Ishikawa (cell line): ENCODE measurements around the gene ITCH.
A peak's percentile ranks its signal among the peaks of the same experiment; 100 is the strongest.

Experiments
- CEBPB ChIP-seq: IDR thresholded peaks from 2 replicates; pipeline ENCODE4 v1.6.1; 2012
- CREB1 ChIP-seq: IDR thresholded peaks from 2 replicates; pipeline ENCODE4 v1.6.1; 2012; ENCODE audit warnings: low read depth
- EGR1 ChIP-seq: IDR thresholded peaks from 2 replicates; pipeline ENCODE4 v1.6.1; 2012
- EP300 ChIP-seq: IDR thresholded peaks from 2 replicates; pipeline ENCODE4 v1.6.1; 2012; ENCODE audit warnings: borderline replicate concordance
- FOXM1 ChIP-seq: IDR thresholded peaks from 2 replicates; pipeline ENCODE4 v1.6.1; 2012; ENCODE audit warnings: low read depth, borderline replicate concordance
- NFIC ChIP-seq: IDR thresholded peaks from 2 replicates; pipeline ENCODE4 v1.6.1; 2012
- RAD21 ChIP-seq: IDR thresholded peaks from 2 replicates; pipeline ENCODE4 v1.6.1; 2012; ENCODE audit warnings: low read depth
- TAF1 ChIP-seq: IDR thresholded peaks from 2 replicates; pipeline ENCODE4 v1.6.1; 2012; ENCODE audit warnings: low read depth, mild to moderate bottlenecking
- TCF12 ChIP-seq: IDR thresholded peaks from 2 replicates; pipeline ENCODE4 v1.6.1; 2012; ENCODE audit warnings: low read depth
- YY1 ChIP-seq: IDR thresholded peaks from 2 replicates; pipeline ENCODE4 v1.6.1; 2012; ENCODE audit warnings: low read depth
- ZBTB7A ChIP-seq: IDR thresholded peaks from 2 replicates; pipeline ENCODE4 v1.6.1; 2012; ENCODE audit warnings: low read depth
- TF ChIP-seq, protein P1 (sequence below): IDR thresholded peaks from 2 replicates; pipeline ENCODE4 v1.6.1; 2012; ENCODE audit warnings: low read depth, mild to moderate bottlenecking
- TF ChIP-seq, protein P2 (sequence below): IDR thresholded peaks from 2 replicates; pipeline ENCODE4 v1.6.1; 2012

- no peak for TF ChIP-seq EP300
- no peak for TF ChIP-seq CEBPB
- no peak for TF ChIP-seq YY1
- no peak for TF ChIP-seq NFIC
- no peak for TF ChIP-seq TCF12
- TF ChIP-seq, protein P1, sequence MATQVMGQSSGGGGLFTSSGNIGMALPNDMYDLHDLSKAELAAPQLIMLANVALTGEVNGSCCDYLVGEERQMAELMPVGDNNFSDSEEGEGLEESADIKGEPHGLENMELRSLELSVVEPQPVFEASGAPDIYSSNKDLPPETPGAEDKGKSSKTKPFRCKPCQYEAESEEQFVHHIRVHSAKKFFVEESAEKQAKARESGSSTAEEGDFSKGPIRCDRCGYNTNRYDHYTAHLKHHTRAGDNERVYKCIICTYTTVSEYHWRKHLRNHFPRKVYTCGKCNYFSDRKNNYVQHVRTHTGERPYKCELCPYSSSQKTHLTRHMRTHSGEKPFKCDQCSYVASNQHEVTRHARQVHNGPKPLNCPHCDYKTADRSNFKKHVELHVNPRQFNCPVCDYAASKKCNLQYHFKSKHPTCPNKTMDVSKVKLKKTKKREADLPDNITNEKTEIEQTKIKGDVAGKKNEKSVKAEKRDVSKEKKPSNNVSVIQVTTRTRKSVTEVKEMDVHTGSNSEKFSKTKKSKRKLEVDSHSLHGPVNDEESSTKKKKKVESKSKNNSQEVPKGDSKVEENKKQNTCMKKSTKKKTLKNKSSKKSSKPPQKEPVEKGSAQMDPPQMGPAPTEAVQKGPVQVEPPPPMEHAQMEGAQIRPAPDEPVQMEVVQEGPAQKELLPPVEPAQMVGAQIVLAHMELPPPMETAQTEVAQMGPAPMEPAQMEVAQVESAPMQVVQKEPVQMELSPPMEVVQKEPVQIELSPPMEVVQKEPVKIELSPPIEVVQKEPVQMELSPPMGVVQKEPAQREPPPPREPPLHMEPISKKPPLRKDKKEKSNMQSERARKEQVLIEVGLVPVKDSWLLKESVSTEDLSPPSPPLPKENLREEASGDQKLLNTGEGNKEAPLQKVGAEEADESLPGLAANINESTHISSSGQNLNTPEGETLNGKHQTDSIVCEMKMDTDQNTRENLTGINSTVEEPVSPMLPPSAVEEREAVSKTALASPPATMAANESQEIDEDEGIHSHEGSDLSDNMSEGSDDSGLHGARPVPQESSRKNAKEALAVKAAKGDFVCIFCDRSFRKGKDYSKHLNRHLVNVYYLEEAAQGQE, result no peak
- TF ChIP-seq, protein P2, sequence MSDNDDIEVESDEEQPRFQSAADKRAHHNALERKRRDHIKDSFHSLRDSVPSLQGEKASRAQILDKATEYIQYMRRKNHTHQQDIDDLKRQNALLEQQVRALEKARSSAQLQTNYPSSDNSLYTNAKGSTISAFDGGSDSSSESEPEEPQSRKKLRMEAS, result no peak
- no peak for TF ChIP-seq TAF1
- no peak for TF ChIP-seq ZBTB7A
- peak; percentile 67 for TF ChIP-seq RAD21
- no peak for TF ChIP-seq EGR1
- TF ChIP-seq FOXM1, result no peak
- TF ChIP-seq CREB1, result no peak
Measured at GRCh38 chr20:34473262-34473883, 110.3 kb downstream of the ITCH start.
